GM21360 (cell line): ENCODE measurements around the gene PLCG1.

Experiments
- ATAC-seq: cut with Tn5 transposase; IDR thresholded peaks from one replicate; pipeline ENCODE4 v1.9.1; 2021; ENCODE audit warnings: mild to moderate bottlenecking, moderate library complexity; ENCODE audit not compliant: unreplicated experiment

Gene PLCG1

GRCh38 chr20:41165001-41165882 is 27.9 kb downstream of the PLCG1 start:
- ATAC-seq, result no peak

GRCh38 chr20:41166201-41167117 is 29.1 kb downstream of the PLCG1 start:
- no peak for ATAC-seq

DNA sequence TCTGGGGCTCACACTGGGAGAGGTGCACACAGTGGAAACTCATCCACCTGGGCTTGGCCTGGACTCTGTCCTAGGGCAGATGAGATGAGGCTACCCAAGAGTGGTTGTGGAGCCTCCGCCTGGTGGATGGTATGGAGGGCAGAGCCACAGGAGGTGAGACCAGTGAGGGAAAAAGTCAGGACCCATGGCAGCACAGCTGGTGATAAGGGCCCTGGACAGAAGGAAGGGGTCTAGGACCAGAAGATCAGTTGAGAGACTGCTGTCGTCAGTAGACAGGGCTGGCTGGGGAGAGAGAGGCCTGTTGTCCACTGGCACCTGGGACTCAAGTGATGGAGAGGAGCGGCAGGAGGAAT is 29.8 kb downstream of the PLCG1 start:
- ATAC-seq, result no peak

DNA sequence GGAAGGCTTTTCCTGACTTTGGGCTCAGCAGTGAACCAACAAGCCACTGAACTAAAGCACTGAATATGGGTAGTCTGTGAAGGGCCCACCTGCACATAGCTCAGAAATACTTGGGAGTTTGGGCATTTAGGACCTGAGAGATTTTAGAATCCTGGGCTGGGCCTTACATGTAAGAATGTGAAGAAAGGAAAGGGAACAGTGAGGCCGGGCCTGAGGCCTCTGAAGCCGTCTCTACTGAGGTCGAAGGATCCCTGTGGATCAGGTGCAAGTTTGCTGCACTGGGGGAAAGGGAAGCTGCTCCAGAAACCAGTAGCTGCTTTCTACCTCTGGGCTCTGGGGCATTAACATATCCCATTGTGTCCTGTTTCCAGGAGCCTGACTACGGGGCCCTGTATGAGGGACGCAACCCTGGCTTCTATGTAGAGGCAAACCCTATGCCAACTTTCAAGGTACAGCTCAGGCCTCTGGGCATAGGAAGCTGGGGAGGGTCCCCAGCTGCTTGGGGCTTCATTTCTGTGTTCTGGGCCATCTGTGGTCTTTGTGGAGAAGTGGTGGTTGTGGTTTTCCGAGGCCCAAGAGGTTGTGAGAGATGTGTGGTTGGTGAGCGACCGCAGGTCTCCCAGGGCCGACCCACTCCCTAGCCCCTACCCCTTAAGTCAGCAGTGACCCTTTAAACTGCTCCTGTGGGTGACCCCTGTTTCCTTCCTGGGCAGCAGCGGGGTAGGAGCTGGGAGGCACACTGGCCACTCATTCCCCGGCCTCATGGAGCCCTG is 30.3 kb downstream of the PLCG1 start:
- no peak for ATAC-seq

GRCh38 chr20:41168281-41169161 is 31.2 kb downstream of the PLCG1 start:
- ATAC-seq, result no peak

- ATAC-seq, result no peak
Measured at GRCh38 chr20:41169162-41169690, 31.9 kb downstream of the PLCG1 start.

DNA sequence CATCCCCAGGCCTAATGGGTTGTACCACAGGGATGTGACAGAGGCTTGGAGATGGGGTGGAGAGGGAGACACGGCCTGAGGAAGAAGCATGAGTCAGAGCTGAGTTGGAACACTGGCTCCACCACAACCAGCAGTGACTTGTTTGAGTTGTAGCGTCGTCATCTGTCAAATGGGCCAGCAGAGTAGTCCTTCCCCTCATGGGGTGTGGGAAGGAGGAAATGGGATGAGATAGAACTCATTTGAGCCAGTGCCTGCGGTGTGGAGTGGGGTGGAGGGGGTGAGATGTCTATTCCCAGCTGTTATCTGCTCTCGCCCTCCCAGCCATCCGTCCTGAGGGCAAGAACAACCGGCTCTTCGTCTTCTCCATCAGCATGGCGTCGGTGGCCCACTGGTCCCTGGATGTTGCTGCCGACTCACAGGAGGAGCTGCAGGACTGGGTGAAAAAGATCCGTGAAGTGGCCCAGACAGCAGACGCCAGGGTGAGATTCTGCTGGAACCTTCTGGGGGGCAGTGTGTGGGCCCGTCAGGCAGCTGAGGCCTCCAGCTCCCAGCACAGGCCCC is 32.5 kb downstream of the PLCG1 start:
- no peak for ATAC-seq

GRCh38 chr20:41170386-41171105 is 33.2 kb downstream of the PLCG1 start:
- no peak for ATAC-seq

DNA sequence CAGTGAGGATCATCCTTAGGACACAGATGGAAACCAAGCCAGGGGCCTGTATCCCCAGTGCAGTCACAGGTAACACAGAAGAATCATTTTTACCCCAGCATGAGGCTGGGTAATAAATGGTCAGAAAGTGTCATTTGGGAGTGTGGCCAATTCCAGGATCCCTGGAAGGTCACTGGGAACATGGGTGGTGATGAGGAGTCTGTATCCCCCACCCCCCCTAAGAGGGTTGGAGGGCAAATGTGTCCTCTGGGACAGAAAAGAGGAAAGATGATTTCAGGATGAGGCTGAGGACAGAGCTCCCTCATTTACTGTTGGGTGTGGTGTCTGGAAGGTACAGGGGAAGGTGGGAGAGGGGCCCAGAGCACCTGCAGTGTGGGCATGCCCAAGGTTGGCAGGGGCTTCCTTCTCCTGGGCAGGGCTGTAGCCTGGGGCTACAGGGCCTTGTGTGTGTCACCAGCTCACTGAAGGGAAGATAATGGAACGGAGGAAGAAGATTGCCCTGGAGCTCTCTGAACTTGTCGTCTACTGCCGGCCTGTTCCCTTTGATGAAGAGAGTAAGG is 34.5 kb downstream of the PLCG1 start:
- ATAC-seq, result no peak

DNA sequence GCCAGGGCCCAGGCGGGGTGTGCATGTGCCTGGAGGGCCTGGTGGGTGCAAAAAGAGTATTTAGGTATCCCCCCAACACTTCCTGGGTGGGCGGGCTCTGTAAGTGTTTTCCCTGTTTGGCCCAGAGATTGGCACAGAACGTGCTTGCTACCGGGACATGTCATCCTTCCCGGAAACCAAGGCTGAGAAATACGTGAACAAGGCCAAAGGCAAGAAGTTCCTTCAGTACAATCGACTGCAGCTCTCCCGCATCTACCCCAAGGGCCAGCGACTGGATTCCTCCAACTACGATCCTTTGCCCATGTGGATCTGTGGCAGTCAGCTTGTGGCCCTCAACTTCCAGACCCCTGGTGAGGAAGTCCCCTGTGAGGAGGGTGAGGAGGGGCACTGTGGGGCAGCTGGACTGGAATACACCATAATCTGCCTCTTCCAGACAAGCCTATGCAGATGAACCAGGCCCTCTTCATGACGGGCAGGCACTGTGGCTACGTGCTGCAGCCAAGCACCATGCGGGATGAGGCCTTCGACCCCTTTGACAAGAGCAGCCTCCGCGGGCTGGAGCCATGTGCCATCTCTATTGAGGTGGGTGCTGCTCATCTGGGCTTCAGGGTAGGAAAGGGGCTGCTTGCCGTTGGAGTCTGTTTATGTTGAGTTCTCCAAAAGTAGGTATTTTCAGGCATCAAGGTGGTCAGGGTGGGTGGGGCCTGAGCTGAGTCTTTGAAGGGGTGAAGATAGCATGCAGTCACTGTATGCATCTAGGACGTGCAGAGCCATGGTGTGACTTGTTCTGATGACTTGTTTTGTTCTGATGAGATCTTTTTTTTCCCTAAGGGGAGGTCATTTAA is 35.2 kb downstream of the PLCG1 start:
- no peak for ATAC-seq

DNA sequence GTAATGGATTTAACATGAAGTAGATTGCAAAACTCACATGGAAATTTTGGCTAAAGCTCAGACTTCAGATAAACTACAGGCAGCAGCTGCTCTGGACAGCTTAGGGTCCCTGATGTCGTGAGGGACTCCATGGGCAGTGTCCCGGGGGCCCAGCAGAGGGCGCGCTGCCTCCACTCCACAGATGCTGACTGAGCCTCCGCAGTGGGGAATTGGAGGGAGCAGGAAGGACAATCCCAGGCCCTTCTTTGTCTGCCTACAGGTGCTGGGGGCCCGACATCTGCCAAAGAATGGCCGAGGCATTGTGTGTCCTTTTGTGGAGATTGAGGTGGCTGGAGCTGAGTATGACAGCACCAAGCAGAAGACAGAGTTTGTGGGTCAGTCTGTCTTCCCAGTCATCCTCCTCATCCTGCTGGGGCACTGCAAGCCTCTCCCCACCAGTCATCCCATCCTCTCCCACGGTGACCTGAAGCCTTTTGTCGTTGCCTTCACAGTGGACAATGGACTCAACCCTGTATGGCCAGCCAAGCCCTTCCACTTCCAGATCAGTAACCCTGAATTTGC is 35.9 kb downstream of the PLCG1 start:
- no peak for ATAC-seq

DNA sequence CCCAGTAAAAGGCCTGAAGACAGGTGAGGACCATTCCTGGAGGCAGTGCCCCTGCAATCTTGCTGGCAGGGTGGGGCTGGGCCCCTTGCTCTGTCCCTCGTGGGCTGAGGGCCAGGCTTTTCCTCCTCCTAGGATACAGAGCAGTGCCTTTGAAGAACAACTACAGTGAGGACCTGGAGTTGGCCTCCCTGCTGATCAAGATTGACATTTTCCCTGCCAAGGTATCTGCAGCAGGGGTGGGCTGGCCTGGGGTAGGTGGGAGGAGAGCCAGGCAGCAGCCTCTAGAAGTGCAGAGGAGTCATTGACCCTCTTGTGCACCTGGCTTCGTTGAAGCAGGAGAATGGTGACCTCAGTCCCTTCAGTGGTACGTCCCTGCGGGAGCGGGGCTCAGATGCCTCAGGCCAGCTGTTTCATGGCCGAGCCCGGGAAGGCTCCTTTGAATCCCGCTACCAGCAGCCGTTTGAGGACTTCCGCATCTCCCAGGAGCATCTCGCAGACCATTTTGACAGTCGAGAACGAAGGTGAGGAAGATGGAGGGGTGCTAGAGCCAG is 36.5 kb downstream of the PLCG1 start:
- ATAC-seq, result no peak

DNA sequence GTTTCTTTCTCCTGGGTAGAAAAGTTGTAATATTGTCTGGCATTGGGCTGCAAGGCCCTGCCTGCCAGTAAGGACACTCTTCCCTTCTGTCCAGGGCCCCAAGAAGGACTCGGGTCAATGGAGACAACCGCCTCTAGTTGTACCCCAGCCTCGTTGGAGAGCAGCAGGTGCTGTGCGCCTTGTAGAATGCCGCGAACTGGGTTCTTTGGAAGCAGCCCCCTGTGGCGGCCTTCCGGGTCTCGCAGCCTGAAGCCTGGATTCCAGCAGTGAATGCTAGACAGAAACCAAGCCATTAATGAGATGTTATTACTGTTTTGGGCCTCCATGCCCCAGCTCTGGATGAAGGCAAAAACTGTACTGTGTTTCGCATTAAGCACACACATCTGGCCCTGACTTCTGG is 37.0 kb downstream of the PLCG1 start:
- ATAC-seq, result no peak

- ATAC-seq, result no peak
Measured at GRCh38 chr20:41174782-41175181, 37.4 kb downstream of the PLCG1 start.

- no peak for ATAC-seq
Measured at GRCh38 chr20:41175201-41175651, 37.9 kb downstream of the PLCG1 start.

DNA sequence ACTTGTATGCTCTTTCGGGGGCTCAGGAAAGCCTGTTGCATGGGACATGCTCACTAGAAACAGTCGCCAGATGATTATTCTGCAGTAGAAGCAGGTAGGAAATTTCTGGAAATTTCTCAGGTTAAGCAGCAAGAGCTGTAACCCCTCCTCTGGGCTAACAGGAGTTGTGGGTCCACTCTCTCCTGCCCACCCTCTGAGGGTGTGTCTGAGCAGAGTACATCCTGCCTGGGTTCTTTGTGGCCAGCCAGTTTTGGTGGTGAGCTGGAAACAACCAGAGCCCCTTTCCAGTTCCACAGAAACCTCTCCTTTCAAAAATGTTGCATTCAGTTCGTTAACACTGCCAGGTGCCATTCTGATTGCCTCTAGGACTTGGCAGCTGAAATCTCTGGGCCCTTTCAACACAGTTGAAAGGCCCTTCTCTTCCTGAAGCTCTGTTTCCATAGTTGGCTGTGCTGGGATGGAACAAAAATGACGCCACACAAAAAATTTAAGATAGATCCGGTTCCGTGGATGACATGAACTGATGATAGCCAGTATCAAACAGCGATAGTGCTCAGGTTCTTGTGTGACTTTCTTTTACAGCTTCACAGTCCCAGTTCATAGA is 38.5 kb downstream of the PLCG1 start:
- ATAC-seq, result no peak
